HepG2 (cell line): ENCODE results near the gene KRT4. TPM values are rescaled to one million over a fixed set of nuclear protein-coding genes. Genes with fewer than 3 reads are reported as not detected.

Experiments
- ATAC-seq: fragments of 200-7000 bp; cut with Tn5 transposase; 3 replicates; pipeline ENCODE4 v1.9.1; 2020; ENCODE audit warnings: mild to moderate bottlenecking, moderate library complexity
- BruUV-seq: library from RNA; stranded (reverse); fragments of 400-500 nt; replicated peaks from 2 replicates; lab custom pipeline; 2021; lab: Mats Ljungman, UMichigan
- CTCF ChIA-PET: fragments of 300-600 bp; formaldehyde crosslinking; extraction: SDS; loops from one replicate; lab custom pipeline; 2021; ENCODE audit warnings: low total read pairs, inconsistent platforms, low intra/inter-chr PET ratio; lab: Yijun Ruan, JAX
- POLR2A ChIA-PET: fragments of 350-600 bp; sonication (Branson Sonifier 250); formaldehyde crosslinking; loops from one replicate; lab custom pipeline; 2020; ENCODE audit warnings: antibody characterized with exemption, inconsistent platforms; lab: Yijun Ruan, JAX
- DNase-seq: peaks from one replicate; pipeline ENCODE4 v3.0.0-alpha.2; 2015; ENCODE audit warnings: low spot score
- FAIRE-seq: peaks from 3 replicates; lab custom pipeline; 2011; peaks lifted over from hg19 to GRCh38; lab: Jason Lieb, UNC
- H2AFZ ChIP-seq: one replicate; pipeline ENCODE4 v1.6.1; 2011; ENCODE audit warnings: low read length, inconsistent platforms
- H3K27ac ChIP-seq: fragments of 300-600 bp; 3 replicates; pipeline ENCODE4 v1.8.0; 2011; ENCODE audit warnings: mixed run types, mild to moderate bottlenecking, mixed read lengths, low read length, inconsistent platforms; ENCODE audit not compliant: insufficient read depth; ENCODE audit errors: extremely low read length
- H3K27me3 ChIP-seq, 2 experiments: fragments of 200-600 bp in 1 of 2; 2 replicates in 1 of 2; 3 replicates in 1 of 2; pipeline versions ENCODE4 v1.6.0 to v1.8.0; 2011; ENCODE audit warnings: low read length in 2 of 2, mild to moderate bottlenecking in 2 of 2, moderate library complexity in 2 of 2, inconsistent platforms in 1 of 2; ENCODE audit not compliant: insufficient read depth in 2 of 2, control insufficient read depth in 1 of 2
- H3K36me3 ChIP-seq, 2 experiments: fragments of 200-600 bp in 1 of 2; replicated peaks in 1 of 2; 2 replicates in 1 of 2; 3 replicates in 1 of 2; pipeline versions ENCODE4 v1.5.1 to v1.8.0; 2011; ENCODE audit warnings: low read length in 2 of 2, inconsistent platforms in 1 of 2; ENCODE audit not compliant: insufficient read depth in 2 of 2, control insufficient read depth in 1 of 2
- H3K4me1 ChIP-seq: 2 replicates; pipeline ENCODE4 v1.5.1; 2012; ENCODE audit warnings: low read length, inconsistent platforms; ENCODE audit not compliant: insufficient read depth
- H3K4me2 ChIP-seq: 2 replicates; pipeline ENCODE4 v1.6.0; 2011; ENCODE audit warnings: low read depth, low read length, inconsistent platforms
- H3K4me3 ChIP-seq, 3 experiments: fragments of 200-600 bp in 1 of 3; sonication (generic), shearing (Covaris generic) in 1 of 3; replicated peaks in 1 of 3; 2 replicates each; pipeline ENCODE4 v1.5.1; 2011 to 2016; ENCODE audit warnings: low read length in 3 of 3, inconsistent platforms in 2 of 3, low read depth in 2 of 3, mild to moderate bottlenecking in 2 of 3, control low read depth in 1 of 3, mixed read lengths in 1 of 3; ENCODE audit not compliant: insufficient read depth in 1 of 3
- H3K79me2 ChIP-seq: one replicate; pipeline ENCODE4 v1.6.1; 2011; ENCODE audit warnings: low read length, inconsistent platforms; ENCODE audit not compliant: insufficient read depth
- H3K9ac ChIP-seq: 2 replicates; pipeline ENCODE4 v1.6.0; 2011; ENCODE audit warnings: mild to moderate bottlenecking, low read depth, low read length, inconsistent platforms; ENCODE audit not compliant: insufficient read depth
- H3K9me3 ChIP-seq: 2 replicates; pipeline ENCODE4 v1.5.1; 2012; ENCODE audit warnings: mild to moderate bottlenecking, low read length
- H4K20me1 ChIP-seq: 2 replicates; pipeline ENCODE4 v1.6.0; 2011; ENCODE audit warnings: inconsistent platforms, mild to moderate bottlenecking, low read length, moderate library complexity; ENCODE audit not compliant: insufficient read depth
- HHEX ChIP-seq: IDR thresholded peaks from 2 replicates; pipeline ENCODE4 v1.6.1; 2016; ENCODE audit warnings: control low read depth
- HOXA7 ChIP-seq: sonication (generic); formaldehyde crosslinking; IDR thresholded peaks from 2 replicates; pipeline ENCODE4 v1.8.1; 2022; ENCODE audit warnings: mild to moderate bottlenecking, missing genetic modification reagents, moderate library complexity
- HOXA9 ChIP-seq: sonication (generic); formaldehyde crosslinking; IDR thresholded peaks from 2 replicates; pipeline ENCODE4 v1.8.1; 2022; ENCODE audit warnings: missing genetic modification reagents, mild to moderate bottlenecking, moderate library complexity, borderline replicate concordance
- NFIC ChIP-seq: IDR thresholded peaks from 2 replicates; pipeline ENCODE4 v1.6.1; 2012; ENCODE audit warnings: mild to moderate bottlenecking, low read length, inconsistent platforms
- NFRKB ChIP-seq: fragments of 450-650 bp; IDR thresholded peaks from 2 replicates; pipeline ENCODE4 v1.6.1; 2017
- RXRA ChIP-seq: sonication (generic); formaldehyde crosslinking; IDR thresholded peaks from 2 replicates; pipeline ENCODE4 v1.5.1; 2020; ENCODE audit warnings: missing genetic modification reagents
- ZBTB8A ChIP-seq: sonication (generic); formaldehyde crosslinking; IDR thresholded peaks from 2 replicates; pipeline ENCODE4 v1.4.0; 2020; ENCODE audit warnings: mild to moderate bottlenecking, low read depth, missing genetic modification reagents, borderline replicate concordance
- ZNF280D ChIP-seq: sonication (generic); formaldehyde crosslinking; IDR thresholded peaks from 2 replicates; pipeline ENCODE4 v1.5.1; 2020; ENCODE audit warnings: mild to moderate bottlenecking, missing genetic modification reagents
- ZNF484 ChIP-seq: sonication (generic); formaldehyde crosslinking; IDR thresholded peaks from 2 replicates; pipeline ENCODE4 v1.5.1; 2020; ENCODE audit warnings: mild to moderate bottlenecking, low read depth, missing genetic modification reagents, borderline replicate concordance
- ZNF615 ChIP-seq: sonication (generic); formaldehyde crosslinking; IDR thresholded peaks from 2 replicates; pipeline ENCODE4 v1.5.0; 2020; ENCODE audit warnings: mild to moderate bottlenecking, missing genetic modification reagents, borderline replicate concordance
- ZNF639 ChIP-seq: conservative IDR thresholded peaks from 2 replicates; pipeline ENCODE4 v1.6.1; 2018; ENCODE audit warnings: missing genetic modification reagents
- ZNF879 ChIP-seq: sonication (generic); formaldehyde crosslinking; IDR thresholded peaks from 2 replicates; pipeline ENCODE4 v1.8.1; 2023; ENCODE audit warnings: missing genetic modification reagents
- WGBS: methylation state at CpG from one replicate; pipeline ENCODE4 v1.1.6; 2017; ENCODE audit warnings: low lambda C conversion rate; 5-methylcytosine and 5-hydroxymethylcytosine counted together
- in situ Hi-C: cut with HindIII; loops from 2 replicates; pipeline ENCODE4 v1.10.0; 2017; ENCODE audit warnings: low pct_unique_long_range_greater_than_20kb; ENCODE audit not compliant: extremely low pct_ligation_motif_present
- intact Hi-C: fragments of 100-400 bp; cut with micrococcal nuclease; formaldehyde crosslinking; loops from one replicate; pipeline ENCODE4 v1.10.0; 2022; ENCODE audit not compliant: unreplicated experiment
- polyA plus RNA-seq, 8 experiments: library from polyadenylated mRNA; depleted of rRNA in 3 of 8; stranded (reverse) in 7 of 8; unstranded in 1 of 8; fragments of >200 nt; fragmentation: Illumina TruSeq in 4 of 8; extraction: Trizol in 4 of 8; gene quantifications; 2 replicates each; pipeline versions ENCODE4 v1.2.1 to v1.2.3, GENCODE V29; 2011 to 2016; ENCODE audit warnings: low read depth in 4 of 8, missing spikeins in 1 of 8, mixed read lengths in 1 of 8; ENCODE audit not compliant: insufficient read depth in 1 of 8
- total RNA-seq, 5 experiments: library from RNA; depleted of rRNA; stranded (reverse); fragments of >200 nt; fragmentation: Illumina TruSeq; extraction: Trizol; gene quantifications; 2 replicates each; pipeline ENCODE4 v1.2.3, GENCODE V29; 2016; ENCODE audit warnings: low read depth in 1 of 5
- TF ChIP-seq, protein P1 (sequence below): IDR thresholded peaks from 2 replicates; pipeline ENCODE4 v1.6.1; 2016; ENCODE audit warnings: control low read depth

Gene KRT4
- total and polyA plus RNA-seq, 2 of the 13 experiments (the other 11 are each of a cell fraction or from before 2014, with no cell fraction given): not detected

DNA sequence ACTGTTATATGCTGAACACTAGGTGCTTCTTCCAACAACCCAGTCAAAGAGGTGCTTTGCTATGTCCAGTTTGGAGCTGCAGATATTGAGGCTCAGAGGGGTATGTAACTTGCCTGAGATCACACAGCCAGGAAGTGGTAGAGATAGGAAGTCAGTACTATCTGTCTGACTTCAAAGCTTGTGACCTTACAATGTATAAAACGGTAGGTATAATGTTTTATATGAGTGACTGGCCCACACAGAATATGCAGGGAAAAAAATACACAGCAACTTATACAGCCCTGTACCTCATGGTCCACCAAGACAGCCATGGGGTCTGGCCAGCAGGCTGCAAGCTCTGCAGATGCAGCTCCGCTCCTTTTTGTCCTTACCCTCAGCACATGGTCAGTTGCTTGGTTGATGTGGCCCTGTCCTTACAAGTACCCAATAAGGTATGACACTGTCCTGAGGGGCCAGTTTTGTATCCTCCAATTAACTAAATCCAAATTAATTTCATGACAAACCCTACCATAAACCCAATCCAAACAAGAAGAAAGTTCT lies 3.9 kb upstream of the KRT4 start (continued):
- TF ChIP-seq ZNF280D (CRISPR knock-in tag): no peak

- Histone ChIP-seq H3K36me3 (no peaks in the 10 kb centered on the region), H3K27ac (no peak overlapping the region), H3K4me2 (no peak overlapping the region)
- in situ Hi-C loops: no loop called here
- POLR2A ChIA-PET: no interaction called here
- BruUV-seq: no TSS peak
- WGBS: 27% methylated on average over 4 of the region's 8 CpGs
- TF ChIP-seq NFRKB (no peak), ZNF615 (CRISPR knock-in tag) (no peak), HOXA7 (no peak), ZNF879 (CRISPR knock-in tag) (no peak), ZBTB8A (no peak), RXRA (no peak), HOXA9 (CRISPR knock-in tag) (no peak), ZNF484 (CRISPR knock-in tag) (no peak), NFIC (no peak), ZNF639 (CRISPR knock-in tag) (no peak), HHEX (CRISPR knock-in tag) (no peak)
- TF ChIP-seq, protein P1, sequence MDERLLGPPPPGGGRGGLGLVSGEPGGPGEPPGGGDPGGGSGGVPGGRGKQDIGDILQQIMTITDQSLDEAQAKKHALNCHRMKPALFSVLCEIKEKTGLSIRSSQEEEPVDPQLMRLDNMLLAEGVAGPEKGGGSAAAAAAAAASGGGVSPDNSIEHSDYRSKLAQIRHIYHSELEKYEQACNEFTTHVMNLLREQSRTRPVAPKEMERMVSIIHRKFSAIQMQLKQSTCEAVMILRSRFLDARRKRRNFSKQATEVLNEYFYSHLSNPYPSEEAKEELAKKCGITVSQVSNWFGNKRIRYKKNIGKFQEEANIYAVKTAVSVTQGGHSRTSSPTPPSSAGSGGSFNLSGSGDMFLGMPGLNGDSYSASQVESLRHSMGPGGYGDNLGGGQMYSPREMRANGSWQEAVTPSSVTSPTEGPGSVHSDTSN (CRISPR knock-in tag): no peak
- TF ChIP-seq, all 625 proteins: peak for 0
- H3K9ac ChIP-seq: no peak overlapping the region
- no peaks in the 10 kb centered on the region for H4K20me1 ChIP-seq
- FAIRE-seq: no peak
- no peak overlapping the region for H2AFZ ChIP-seq
- no peaks in the 10 kb centered on the region for H3K4me1 ChIP-seq
- H3K27me3 ChIP-seq: peaks cover 4 to 43% of the 10 kb centered on the region in 2 experiments; a peak in 4 of 5 replicates
- no peaks in the 10 kb centered on the region for H3K79me2 ChIP-seq
- CTCF ChIA-PET: no interaction called here
- H3K4me3 ChIP-seq: no peak overlapping the region
- no peak for ATAC-seq
- intact Hi-C loops: no loop called here
- no peaks in the 10 kb centered on the region for H3K9me3 ChIP-seq
- DNase-seq: no peak
These were observed 3.2 kb upstream of the KRT4 start for GRCh38 chr12:52817003-52817698.
